Measurements from ENCODE around the gene RBM18.

The RBM18 gene

DNA sequence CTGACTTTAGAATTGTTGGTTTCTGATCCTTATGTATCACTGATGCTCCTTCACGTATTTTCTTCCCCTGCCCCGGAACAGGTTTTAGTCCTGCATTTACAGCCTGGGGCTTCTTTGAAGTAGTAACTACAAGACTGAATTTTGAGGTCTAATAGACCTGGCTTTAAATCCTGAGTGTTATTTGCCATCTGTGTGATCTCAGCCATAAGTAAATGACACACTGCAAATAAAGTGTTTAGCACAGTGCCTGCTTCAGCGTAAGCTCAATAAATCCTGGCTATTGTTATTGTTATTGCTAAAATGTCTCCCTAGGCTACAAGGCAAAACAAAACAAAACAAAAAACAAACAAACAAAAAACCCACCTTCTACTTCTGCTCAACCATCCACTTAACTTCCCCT lies 20.3 kb downstream of the RBM18 start:
- H3K79me2 ChIP-seq (ENCODE audit: low read length) = no peaks in the 10 kb centered on the region
- no peak for TF ChIP-seq EZH2phosphoT487 (IDR thresholded peaks at IDR 0.05; ENCODE audit: low read depth)
- TF ChIP-seq, protein P1, sequence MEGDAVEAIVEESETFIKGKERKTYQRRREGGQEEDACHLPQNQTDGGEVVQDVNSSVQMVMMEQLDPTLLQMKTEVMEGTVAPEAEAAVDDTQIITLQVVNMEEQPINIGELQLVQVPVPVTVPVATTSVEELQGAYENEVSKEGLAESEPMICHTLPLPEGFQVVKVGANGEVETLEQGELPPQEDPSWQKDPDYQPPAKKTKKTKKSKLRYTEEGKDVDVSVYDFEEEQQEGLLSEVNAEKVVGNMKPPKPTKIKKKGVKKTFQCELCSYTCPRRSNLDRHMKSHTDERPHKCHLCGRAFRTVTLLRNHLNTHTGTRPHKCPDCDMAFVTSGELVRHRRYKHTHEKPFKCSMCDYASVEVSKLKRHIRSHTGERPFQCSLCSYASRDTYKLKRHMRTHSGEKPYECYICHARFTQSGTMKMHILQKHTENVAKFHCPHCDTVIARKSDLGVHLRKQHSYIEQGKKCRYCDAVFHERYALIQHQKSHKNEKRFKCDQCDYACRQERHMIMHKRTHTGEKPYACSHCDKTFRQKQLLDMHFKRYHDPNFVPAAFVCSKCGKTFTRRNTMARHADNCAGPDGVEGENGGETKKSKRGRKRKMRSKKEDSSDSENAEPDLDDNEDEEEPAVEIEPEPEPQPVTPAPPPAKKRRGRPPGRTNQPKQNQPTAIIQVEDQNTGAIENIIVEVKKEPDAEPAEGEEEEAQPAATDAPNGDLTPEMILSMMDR (IDR thresholded peaks at IDR 0.05; ENCODE audit: low read depth, low read length) = no peak
- no peaks in the 10 kb centered on the region for H3K9me3 ChIP-seq (ENCODE audit: insufficient read depth, low read length)
- H2AFZ ChIP-seq (ENCODE audit: low read depth, low read length) = no peak overlapping the region
- H3K36me3 ChIP-seq (replicated peaks; ENCODE audit: low read depth, low read length) = peaks cover 49% of the 10 kb centered on the region
- no peak overlapping the region for H3K27ac ChIP-seq (ENCODE audit: low read length)
- no peaks in the 10 kb centered on the region for H3K27me3 ChIP-seq (ENCODE audit: low read depth, low read length)
- H3K4me1 ChIP-seq (ENCODE audit: low read length) = no peaks in the 10 kb centered on the region
- H3K9ac ChIP-seq (ENCODE audit: low read length) = no peak overlapping the region
- H4K20me1 ChIP-seq (ENCODE audit: insufficient read depth, low read length) = no peaks in the 10 kb centered on the region
- H3K4me2 ChIP-seq (ENCODE audit: low read length) = no peak overlapping the region
- H3K4me3 ChIP-seq (ENCODE audit: low read length) = no peak overlapping the region

DNA sequence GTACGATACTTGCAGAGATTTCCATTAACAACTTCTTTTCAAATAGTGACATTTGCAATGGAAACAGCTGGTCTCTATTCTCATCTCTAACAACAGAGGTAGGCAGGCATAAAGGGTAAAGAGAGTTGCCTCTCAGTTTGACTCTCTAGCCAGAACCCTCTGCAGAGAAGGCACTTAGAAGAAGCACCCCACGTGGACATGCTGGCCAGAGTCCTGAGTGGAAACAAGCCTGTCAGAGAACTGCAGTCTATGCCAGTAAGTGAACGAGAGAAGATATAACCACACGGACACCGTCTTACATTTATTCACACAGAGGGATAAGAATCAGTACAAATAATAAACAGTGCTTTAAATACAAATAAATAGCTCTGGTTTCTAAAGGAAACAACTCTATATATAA lies 24.9 kb downstream of the RBM18 start:
- no peaks in the 10 kb centered on the region for H3K9me3 ChIP-seq (ENCODE audit: insufficient read depth, low read length)
- no peak overlapping the region for H3K4me2 ChIP-seq (ENCODE audit: low read length)
- no peaks in the 10 kb centered on the region for H4K20me1 ChIP-seq (ENCODE audit: insufficient read depth, low read length)
- no peaks in the 10 kb centered on the region for H3K79me2 ChIP-seq (ENCODE audit: low read length)
- H3K9ac ChIP-seq (ENCODE audit: low read length) = no peak overlapping the region
- H3K36me3 ChIP-seq (replicated peaks; ENCODE audit: low read depth, low read length) = peaks cover 33% of the 10 kb centered on the region
- H2AFZ ChIP-seq (ENCODE audit: low read depth, low read length) = no peak overlapping the region
- no peak overlapping the region for H3K4me3 ChIP-seq (ENCODE audit: low read length)
- no peaks in the 10 kb centered on the region for H3K4me1 ChIP-seq (ENCODE audit: low read length)
- H3K27me3 ChIP-seq (ENCODE audit: low read depth, low read length) = no peaks in the 10 kb centered on the region
- H3K27ac ChIP-seq (ENCODE audit: low read length) = no peak overlapping the region
- TF ChIP-seq, protein P1 (IDR thresholded peaks at IDR 0.05; ENCODE audit: low read depth, low read length) = no peak
- no peak for TF ChIP-seq EZH2phosphoT487 (IDR thresholded peaks at IDR 0.05; ENCODE audit: low read depth)

DNA sequence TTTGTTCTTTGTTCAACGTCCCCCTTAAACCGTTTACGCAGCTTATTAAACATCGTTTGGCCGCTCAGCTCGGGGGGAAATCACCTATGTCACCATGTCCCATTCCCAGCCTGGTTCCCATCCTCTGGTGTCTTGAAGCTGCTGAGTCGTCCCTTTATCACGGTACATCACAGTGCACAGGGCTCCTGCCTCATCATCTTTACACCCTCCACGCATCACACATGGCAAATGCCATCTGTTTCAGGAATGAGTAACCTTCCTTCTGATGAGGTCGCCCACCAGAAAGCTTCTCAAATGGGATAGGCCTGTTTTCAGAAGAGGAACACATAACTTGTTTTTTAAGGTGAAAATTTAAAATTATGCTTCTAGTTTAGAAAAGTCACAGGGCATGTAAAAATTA lies 28.0 kb downstream of the RBM18 start:
- no peak overlapping the region for H3K4me3 ChIP-seq (ENCODE audit: low read length)
- H3K27ac ChIP-seq (ENCODE audit: low read length) = no peak overlapping the region
- no peaks in the 10 kb centered on the region; the same call in 1 of the 2 replicates for H3K27me3 ChIP-seq (ENCODE audit: low read depth, low read length)
- H3K9me3 ChIP-seq (ENCODE audit: insufficient read depth, low read length) = no peaks in the 10 kb centered on the region
- H3K36me3 ChIP-seq (replicated peaks; ENCODE audit: low read depth, low read length) = peaks cover 20% of the 10 kb centered on the region
- H3K4me2 ChIP-seq (ENCODE audit: low read length) = no peak overlapping the region
- H3K9ac ChIP-seq (ENCODE audit: low read length) = no peak overlapping the region
- H3K79me2 ChIP-seq (ENCODE audit: low read length) = no peaks in the 10 kb centered on the region
- no peak overlapping the region for H2AFZ ChIP-seq (ENCODE audit: low read depth, low read length)
- no peaks in the 10 kb centered on the region for H4K20me1 ChIP-seq (ENCODE audit: insufficient read depth, low read length)
- no peaks in the 10 kb centered on the region for H3K4me1 ChIP-seq (ENCODE audit: low read length)
- TF ChIP-seq, protein P1 (IDR thresholded peaks at IDR 0.05; ENCODE audit: low read depth, low read length) = no peak
- no peak for TF ChIP-seq EZH2phosphoT487 (IDR thresholded peaks at IDR 0.05; ENCODE audit: low read depth)

DNA sequence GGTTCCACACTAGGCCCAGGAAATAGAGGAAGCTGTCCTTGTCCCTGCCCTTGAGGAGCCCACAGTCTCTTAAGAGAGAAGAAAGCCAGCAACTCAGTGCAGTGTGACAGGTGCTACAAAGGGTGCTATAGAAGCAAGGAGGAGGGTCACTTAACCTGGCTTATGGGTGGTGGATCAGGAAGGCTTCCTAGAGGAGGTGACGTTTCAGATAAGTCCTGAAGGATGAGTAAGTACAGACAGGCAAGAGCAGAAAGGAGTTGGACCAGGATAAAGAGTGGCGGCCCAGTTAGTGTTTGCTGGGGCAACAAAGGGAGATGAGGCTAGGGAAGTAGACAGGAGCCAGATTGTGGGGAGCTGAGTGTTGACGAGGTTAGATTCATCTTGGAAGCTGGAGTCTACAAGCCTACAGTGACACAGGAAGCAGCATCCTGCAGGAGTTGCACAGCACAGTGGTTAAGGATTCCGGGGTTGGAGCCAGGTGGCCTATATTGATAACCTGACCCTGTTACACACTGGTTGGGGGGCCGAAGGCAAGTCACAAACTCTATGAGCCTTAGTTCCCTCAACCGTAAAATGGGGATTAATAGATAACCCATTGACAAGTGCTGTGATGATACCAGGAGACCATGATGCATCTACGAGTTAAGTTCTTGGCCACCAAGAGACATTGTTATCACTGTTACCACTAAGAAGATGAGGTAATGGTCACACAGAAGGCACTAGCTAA lies 30.5 kb downstream of the RBM18 start:
- H3K27me3 ChIP-seq (ENCODE audit: low read depth, low read length) = peaks cover 23% of the 10 kb centered on the region
- no peak overlapping the region for H3K4me2 ChIP-seq (ENCODE audit: low read length)
- H3K4me3 ChIP-seq (ENCODE audit: low read length) = no peak overlapping the region
- TF ChIP-seq, protein P1 (IDR thresholded peaks at IDR 0.05; ENCODE audit: low read depth, low read length) = no peak
- TF ChIP-seq EZH2phosphoT487 (IDR thresholded peaks at IDR 0.05; ENCODE audit: low read depth) = no peak
- no peak overlapping the region for H3K27ac ChIP-seq (ENCODE audit: low read length)
- H3K36me3 ChIP-seq (replicated peaks; ENCODE audit: low read depth, low read length) = no peaks in the 10 kb centered on the region
- H4K20me1 ChIP-seq (ENCODE audit: insufficient read depth, low read length) = no peaks in the 10 kb centered on the region
- no peaks in the 10 kb centered on the region for H3K9me3 ChIP-seq (ENCODE audit: insufficient read depth, low read length)
- no peaks in the 10 kb centered on the region for H3K79me2 ChIP-seq (ENCODE audit: low read length)
- no peak overlapping the region for H2AFZ ChIP-seq (ENCODE audit: low read depth, low read length)
- no peak overlapping the region for H3K9ac ChIP-seq (ENCODE audit: low read length)
- no peaks in the 10 kb centered on the region for H3K4me1 ChIP-seq (ENCODE audit: low read length)

Measured in OCI-LY3 (cell line).